GM21786 (cell line): Measurements from ENCODE around the gene MFRP.
"Not testable (repeated sequence)": the region's sequence is repeated elsewhere in the genome, so short reads cannot be mapped to it uniquely, and the experiment has no call there.

Experiments used
- ATAC-seq: cut with Tn5 transposase; IDR thresholded peaks from one replicate; pipeline ENCODE4 v1.9.1; 2021; ENCODE audit not compliant: unreplicated experiment

The MFRP gene

DNA sequence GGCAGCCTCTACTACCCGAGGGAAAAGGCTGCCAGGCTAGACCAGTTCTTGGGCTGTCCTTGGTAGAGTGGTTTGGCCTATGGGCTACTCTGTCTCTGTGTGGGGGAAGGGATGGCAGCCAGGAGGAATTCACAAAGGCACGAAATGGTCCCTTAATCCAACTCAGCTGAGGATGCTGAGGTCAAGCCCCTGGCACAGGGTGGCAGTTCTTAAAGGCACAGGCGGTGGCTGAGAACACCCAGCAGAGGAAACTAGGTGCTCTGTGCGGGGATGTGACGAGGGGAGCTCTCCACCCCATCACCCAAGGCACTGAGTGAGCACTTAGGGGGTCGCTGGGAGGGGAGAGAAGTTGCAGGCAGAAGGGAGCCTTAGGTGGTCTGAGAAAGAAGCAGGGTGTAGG, at the start of gene MFRP:
Gene MFRP (minus strand): TSS at position 101 of the 400 bp plus-strand sequence. CDS start 192 bp downstream, outside the sequence.
- no peak for ATAC-seq

DNA sequence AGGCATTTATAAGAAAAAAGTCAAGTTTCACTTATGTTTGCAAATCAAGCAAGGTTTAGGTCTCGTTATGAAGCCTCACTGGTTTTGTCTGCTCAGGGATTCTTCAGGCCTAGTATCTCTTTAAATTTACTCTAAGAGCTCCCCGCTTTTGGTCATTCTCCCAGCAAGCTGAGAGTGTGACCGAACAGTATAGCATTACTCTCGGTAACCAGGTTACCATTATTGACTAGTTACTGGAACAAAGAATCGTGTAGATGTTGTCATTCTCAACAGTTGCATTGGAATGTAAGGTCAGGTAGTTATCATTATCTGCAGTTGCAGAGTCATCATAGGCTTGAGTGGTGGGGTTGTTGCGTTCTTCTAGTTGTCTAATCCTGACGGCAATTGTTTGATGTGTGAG, 44.8 kb upstream of the MFRP start:
- no peak for ATAC-seq

- no peak for ATAC-seq
These were observed 43.2 kb upstream of the MFRP start for GRCh38 chr11:119389611-119390254.

DNA sequence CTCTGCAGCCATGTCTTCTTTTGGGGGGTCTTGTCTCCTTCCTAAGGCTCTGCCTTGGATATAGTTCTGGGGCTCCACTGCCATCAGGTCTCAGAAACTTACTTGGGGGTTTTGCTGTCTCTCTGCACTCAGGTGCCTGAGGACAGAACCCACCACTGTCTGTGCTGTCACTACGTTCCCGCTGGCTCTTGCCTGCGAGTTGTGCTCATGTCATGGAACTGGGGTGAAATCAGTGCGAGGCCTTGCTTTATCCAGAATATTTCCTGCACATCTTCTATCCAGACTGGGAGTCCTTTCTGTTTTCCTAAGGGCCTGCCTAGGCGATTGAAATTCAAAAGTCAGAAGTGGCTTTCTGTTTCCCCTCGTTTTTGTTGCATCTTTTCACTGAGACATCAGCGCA, 41.6 kb upstream of the MFRP start:
- no peak for ATAC-seq

DNA sequence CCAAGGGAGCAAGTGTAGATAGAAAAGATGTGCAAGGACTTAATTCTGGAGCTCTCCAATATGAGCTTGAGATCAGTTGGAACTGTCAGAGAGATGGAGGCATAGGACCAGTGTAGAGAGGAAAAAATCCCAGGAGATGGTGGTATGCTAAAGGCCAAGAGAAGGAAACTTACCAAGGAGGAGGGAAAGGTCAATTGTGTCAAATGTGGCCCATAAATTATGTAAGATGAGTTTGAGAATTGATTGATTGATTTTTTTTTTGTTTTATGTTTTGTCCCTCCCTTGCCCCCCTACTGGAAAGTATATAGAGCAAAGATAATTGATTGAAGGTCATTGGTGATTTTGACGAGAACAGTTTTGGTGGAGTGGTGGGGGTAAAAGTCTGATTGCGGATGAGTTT, 37.8 kb upstream of the MFRP start:
- ATAC-seq: no peak

DNA sequence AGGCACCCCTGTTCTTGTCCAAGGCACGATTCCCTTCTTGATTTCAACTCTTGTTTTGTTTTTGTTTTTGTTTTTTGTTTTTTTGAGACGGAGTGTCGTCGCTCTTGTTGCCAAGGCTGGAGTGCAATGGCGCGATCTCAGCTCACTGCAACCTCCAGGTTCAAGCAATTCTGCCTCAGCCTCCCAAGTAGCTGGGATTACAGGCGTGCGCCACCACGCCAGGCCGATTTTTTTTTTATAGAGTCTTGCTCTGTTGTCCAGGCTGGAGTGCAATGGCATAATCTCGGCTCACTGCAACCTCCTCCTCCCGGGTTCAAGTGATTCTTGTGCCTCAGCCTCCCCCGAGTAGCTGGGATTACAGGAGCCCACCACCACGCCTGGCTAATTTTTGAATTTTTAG, 36.0 kb upstream of the MFRP start:
- not testable (repeated sequence) for ATAC-seq

- ATAC-seq: no peak
These were observed 35.6 kb upstream of the MFRP start for GRCh38 chr11:119382101-119382500.

GRCh38 chr11:119381181-119381988, 34.9 kb upstream of the MFRP start, which contains the start of gene USP2:
Gene USP2, minus strand, starts transcription at chr11:119381690. Its CDS starts 8,210 bp downstream, at chr11:119373480.
- peak; percentile 99 for ATAC-seq

DNA sequence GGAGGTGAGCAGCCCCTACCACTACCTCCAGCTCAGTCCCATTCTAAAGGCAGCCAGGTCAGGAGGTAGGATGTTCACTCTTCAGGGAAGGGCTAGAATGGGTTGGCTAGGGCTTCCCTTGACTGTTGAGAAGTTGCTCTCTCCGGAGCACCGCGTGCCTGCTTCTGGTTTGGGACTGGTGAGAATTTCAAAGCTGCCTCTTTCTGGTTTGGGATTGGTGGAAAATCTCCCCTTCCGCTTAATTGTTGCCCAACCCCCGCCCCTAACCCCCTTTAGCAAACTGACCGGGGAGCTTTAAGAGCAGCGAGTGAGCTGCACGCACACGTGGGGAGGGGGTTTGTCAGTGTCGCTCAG, 34.3 kb upstream of the MFRP start:
- ATAC-seq: no peak

- no peak for ATAC-seq
These were observed 33.8 kb upstream of the MFRP start for GRCh38 chr11:119380160-119380826.

DNA sequence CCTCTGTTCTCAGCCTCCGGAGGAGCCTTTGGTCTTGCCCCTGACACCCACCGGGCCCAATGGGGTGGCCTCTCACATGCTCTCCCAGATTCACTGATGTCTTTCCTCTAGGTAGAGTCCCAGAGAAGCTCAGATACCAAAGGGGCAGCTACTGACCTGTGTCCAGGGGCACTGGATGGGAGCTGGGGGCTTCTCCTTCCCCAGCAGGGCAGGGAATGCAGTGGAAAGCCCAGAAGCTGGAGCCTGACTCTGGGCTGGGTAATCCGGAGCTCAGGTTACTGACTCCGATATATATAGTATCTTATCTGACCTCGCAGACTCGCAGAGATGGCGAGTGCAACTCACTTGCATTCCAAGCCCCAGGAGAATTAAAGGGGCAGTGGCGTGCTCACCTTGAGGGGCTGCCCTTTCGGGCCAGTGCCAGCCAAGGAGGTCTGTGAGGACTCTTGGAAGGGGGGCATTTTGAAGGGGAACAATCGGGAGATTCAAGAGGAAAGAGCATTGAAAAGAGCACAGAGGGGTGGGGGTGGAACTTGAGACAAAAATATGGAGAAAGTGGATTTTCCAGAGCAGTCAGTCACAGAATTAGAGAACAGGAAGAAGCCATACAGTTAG, 32.5 kb upstream of the MFRP start:
- ATAC-seq: no peak

DNA sequence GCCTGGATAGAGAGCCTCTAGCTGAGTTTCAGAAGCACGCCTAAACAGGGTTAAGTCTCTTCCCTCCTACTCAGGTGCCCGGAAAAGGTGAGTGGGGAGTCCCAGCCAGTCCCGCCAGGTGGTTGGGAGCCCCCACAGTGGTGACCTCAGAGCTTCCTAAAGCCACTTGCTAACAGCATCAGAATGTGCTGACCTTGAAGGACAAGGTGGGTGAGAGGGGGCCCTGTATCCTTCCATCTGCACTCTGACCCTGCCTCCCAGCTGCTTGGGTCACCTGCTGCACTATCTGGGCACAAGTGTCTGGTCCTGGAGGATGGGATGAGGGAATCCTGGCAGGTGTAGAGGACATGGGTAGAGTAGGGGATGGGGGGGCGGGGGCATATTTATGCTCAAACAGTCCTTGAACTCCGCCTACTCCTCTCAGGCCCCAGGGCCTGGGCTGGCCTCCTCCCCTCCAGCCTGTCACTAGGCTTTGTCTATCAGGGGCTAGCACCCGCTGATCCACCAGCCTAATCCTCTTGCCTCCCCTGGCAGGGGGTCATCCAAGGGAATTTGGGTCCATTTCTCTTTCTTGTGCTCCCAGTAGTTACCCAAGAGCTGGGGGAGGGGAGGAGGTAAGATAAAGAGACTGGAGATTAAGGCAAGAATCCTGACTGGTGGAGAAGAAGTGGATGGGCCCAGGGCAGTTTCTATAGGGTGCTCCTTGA, 31.6 kb upstream of the MFRP start:
- ATAC-seq: no peak

GRCh38 chr11:119377112-119377901, 30.8 kb upstream of the MFRP start:
- ATAC-seq: no peak

DNA sequence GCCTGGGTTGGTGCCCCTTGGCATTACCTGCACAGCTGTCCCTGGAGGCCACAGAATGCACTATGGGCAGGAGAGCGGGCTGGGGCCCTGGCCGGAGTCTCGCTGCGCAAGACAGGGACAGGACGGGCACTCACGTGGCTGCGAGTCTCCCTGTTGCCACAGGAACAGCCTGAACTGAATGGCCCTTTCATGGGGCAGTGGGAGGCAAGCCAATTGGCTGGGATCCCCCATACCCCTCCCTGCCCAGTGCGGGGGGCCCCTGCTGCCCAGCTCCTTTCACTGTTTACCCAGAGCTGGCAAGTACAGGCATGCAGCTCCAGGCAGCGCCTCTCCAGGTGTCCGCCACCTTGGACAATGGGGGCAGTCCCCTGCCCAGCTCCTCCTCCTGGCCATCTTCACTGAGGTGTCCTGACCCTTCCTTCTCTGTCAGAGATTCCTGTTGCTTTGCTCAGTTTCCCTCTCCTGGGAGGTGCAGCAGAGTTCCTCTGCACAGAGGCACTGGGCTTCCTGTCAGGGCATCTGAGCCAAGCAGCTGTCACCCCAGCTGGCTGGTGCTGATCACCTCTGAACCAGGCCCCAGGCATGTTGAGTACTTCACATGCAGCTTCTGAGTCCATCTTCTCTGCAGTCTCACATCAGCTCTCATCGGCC, 29.8 kb upstream of the MFRP start:
- no peak for ATAC-seq

DNA sequence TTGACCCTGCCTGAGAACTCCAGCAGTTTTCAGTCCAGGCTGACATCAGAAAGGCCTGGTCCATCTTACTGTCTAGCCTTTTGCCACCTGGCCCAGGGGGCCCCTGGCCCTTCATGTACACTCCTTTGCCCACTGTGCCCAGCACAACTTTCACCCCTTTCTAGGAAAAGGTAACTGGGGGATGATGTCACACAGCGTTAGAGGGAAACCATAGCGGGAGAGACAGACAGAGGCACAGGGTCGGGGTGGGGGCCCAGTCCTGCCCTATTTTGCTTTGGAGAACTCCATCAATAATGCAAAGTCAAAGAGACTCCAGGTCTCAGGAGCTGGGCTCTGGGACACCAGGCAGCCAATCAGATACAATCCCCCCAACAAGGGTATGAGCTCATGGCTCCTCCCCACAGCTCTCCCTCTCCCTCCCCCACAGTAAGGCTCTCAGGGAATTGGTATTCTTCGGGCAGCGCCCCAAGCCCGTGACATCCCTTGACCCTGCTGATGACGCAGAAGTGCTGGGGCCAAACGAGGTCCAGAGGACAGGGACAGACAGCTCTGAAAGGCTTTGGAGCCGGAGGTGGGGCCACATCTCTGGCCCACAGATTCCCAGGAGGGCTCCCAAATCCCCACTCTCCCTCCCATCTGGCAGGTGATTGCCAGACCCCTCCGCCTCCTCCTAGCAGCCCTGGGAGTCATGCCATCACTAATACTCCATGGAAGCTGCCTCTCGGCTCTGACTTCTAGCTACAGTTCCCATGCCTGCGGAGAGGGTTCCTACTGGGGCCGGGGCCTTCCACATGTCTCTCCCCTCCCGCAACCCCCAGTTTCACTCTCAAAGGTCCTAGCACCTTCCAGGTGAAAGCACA, 29.1 kb upstream of the MFRP start:
- no peak for ATAC-seq

- no peak for ATAC-seq
These were observed 28.3 kb upstream of the MFRP start for GRCh38 chr11:119374632-119375336.

- no peak for ATAC-seq
These were observed 27.6 kb upstream of the MFRP start for GRCh38 chr11:119373921-119374631.
